Stomach (tissue), 4 donors: ENCODE measurements around the gene TSSK2.

Experiments
- EP300 ChIP-seq: sonication (generic); formaldehyde crosslinking; IDR thresholded peaks from one replicate; pipeline ENCODE4 v1.6.1; 2017; ENCODE audit warnings: antibody characterized with exemption
- TF ChIP-seq, protein P1 (sequence below), 7 experiments: fragments of 450-650 bp in 4 of 7; fragments of 200-600 bp in 3 of 7; sonication (generic) in 3 of 7; IDR thresholded peaks; one replicate each; pipeline ENCODE4 v1.5.1; 2016 to 2019; ENCODE audit warnings: antibody characterized with exemption in 7 of 7, control low read depth in 2 of 7, mild to moderate bottlenecking in 1 of 7

DNA sequence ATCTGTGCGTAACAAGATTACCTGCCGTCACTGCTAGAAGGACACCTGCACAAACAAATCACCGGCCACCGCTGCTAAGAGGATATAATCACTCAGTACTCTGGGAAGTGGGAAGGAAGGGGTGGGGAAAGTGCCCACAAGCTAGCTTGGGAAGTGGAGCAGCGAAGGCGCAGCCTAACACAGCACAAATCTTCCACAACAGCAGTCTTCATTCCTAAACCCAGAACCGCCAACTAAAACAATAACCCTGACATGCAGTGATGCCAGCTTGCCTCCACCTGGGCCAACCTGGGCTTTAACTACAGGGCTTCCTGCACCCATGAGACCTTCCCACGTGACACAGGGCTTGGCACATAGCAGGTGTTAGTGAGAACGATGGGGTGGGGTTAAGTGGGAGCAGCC is 14.0 kb upstream of the TSSK2 start:
- TF ChIP-seq, protein P1, sequence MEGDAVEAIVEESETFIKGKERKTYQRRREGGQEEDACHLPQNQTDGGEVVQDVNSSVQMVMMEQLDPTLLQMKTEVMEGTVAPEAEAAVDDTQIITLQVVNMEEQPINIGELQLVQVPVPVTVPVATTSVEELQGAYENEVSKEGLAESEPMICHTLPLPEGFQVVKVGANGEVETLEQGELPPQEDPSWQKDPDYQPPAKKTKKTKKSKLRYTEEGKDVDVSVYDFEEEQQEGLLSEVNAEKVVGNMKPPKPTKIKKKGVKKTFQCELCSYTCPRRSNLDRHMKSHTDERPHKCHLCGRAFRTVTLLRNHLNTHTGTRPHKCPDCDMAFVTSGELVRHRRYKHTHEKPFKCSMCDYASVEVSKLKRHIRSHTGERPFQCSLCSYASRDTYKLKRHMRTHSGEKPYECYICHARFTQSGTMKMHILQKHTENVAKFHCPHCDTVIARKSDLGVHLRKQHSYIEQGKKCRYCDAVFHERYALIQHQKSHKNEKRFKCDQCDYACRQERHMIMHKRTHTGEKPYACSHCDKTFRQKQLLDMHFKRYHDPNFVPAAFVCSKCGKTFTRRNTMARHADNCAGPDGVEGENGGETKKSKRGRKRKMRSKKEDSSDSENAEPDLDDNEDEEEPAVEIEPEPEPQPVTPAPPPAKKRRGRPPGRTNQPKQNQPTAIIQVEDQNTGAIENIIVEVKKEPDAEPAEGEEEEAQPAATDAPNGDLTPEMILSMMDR (IDR thresholded peaks at IDR 0.05): no peak
- no peak for TF ChIP-seq EP300
